Measurements from ENCODE around the gene TMEM61. TPM values are rescaled to one million over a fixed set of nuclear protein-coding genes. Genes with fewer than 3 reads are reported as not detected.

Gene TMEM61
- total RNA-seq, 1 donor from 2014 or later, result not detected

- intact Hi-C loops (cut with micrococcal nuclease), result no loop called here
Observed at GRCh38 chr1:54984131-54984842, 3.9 kb downstream of the TMEM61 start.

GRCh38 chr1:54985556-54985955 lies 5.1 kb downstream of the TMEM61 start:
- intact Hi-C loops (cut with micrococcal nuclease), result no loop called here

DNA sequence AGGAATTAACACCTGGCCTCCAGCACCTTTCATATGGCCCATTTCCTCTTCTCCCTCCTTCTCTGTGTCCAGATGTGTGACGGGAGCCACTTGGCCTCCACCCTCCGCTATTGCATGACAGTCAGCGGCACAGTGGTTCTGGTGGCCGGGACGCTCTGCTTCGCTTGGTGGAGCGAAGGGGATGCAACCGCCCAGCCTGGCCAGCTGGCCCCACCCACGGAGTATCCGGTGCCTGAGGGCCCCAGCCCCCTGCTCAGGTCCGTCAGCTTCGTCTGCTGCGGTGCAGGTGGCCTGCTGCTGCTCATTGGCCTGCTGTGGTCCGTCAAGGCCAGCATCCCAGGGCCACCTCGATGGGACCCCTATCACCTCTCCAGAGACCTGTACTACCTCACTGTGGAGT lies 5.6 kb downstream of the TMEM61 start:
- intact Hi-C loops (cut with micrococcal nuclease), result loop anchor here (2.0 kb wide), 1 partner anchor 19 kb away; no protein-coding TSS in a partner anchor

DNA sequence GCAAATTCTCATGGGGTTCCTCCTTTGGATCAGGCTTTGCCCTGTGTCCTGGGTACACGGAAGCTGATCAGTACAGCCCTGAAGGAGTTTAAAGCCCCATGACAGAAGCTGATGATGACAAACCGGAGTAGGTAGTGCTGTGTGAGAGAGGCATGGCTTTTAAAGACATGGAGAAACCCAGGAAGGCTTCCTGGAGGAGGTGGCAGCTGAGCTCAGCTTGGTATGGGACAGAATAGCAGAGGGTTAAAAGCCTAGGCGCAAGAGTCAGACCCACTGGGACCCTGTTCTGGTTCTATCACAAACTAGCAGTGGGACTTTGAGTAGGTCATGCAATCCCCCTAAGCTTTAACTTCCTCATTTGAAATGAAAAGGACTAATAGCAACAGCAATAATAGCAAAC lies 6.1 kb downstream of the TMEM61 start:
- intact Hi-C loops (cut with micrococcal nuclease), result loop anchor here (2.0 kb wide), 1 partner anchor 20 kb away; no protein-coding TSS in a partner anchor

- intact Hi-C loops (cut with micrococcal nuclease), result loop anchor here (2.0 kb wide), 1 partner anchor 21 kb away; no protein-coding TSS in a partner anchor
Observed at GRCh38 chr1:54987427-54987826, 7.0 kb downstream of the TMEM61 start.

- intact Hi-C loops (cut with micrococcal nuclease), result loop anchor here (2.0 kb wide), 1 partner anchor 21 kb away; no protein-coding TSS in a partner anchor
Observed at GRCh38 chr1:54987919-54988705, 7.7 kb downstream of the TMEM61 start.

DNA sequence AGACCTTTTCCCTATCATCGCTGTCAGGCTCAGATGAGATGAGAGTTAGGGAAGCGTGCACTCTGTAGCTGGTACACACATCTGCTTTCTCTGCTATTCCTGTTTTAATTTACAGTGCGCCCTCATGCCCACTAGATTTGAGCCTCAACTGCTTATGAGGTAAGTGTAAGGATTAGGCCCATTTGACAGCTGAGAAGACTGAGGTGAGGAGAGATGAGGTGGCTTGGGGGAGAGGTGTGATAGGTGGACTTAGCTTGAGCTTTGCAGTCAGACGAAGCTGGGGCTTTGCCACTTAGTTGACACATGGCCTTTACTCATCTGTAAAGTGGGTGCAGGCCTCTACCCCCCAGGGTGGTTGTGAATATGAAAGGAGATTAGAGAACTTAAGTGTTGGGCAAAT lies 8.5 kb downstream of the TMEM61 start:
- intact Hi-C loops (cut with micrococcal nuclease), result no loop called here

GRCh38 chr1:54989473-54989872 lies 9.0 kb downstream of the TMEM61 start:
- intact Hi-C loops (cut with micrococcal nuclease), result no loop called here

GRCh38 chr1:54989968-54990810 lies 9.8 kb downstream of the TMEM61 start:
- intact Hi-C loops (cut with micrococcal nuclease), result no loop called here

GRCh38 chr1:54990916-54991315 lies 10.5 kb downstream of the TMEM61 start:
- intact Hi-C loops (cut with micrococcal nuclease), result no loop called here

DNA sequence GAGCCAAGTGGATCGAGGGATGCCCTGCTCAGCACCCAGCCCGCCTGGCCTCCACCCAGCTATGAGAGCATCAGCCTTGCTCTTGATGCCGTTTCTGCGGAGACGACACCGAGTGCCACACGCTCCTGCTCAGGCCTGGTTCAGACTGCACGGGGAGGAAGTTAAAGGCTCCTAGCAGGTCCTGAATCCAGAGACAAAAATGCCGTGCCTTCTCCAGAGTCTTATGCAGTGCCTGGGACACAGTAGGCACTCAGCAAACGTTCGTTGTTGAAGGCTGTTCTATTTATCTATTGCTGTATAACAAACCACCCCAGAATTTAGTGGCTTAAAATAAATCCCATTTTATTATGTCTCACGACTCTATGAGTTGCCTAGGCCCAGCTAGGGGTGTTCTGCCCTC lies 11.5 kb downstream of the TMEM61 start:
- intact Hi-C loops (cut with micrococcal nuclease), result no loop called here

DNA sequence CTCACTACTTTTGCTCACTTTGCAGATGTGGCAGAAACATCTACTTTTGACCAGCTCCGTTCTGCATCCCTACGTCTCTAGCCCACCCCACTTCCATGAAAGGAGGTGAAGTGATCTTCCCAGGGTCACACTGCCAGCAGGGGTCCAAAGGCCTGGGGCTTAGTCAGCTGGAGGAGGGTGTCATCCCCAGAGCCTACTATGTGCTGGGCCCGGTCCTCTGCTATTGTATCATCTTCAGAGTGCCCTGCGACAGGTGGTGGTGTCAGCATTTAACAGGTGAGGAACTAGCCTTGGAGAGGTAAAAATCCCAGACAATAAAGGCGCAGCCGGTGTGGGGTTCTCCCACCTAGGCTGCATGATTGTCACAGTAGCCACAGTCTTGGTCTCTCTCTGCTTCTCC lies 12.7 kb downstream of the TMEM61 start:
- intact Hi-C loops (cut with micrococcal nuclease), result no loop called here

DNA sequence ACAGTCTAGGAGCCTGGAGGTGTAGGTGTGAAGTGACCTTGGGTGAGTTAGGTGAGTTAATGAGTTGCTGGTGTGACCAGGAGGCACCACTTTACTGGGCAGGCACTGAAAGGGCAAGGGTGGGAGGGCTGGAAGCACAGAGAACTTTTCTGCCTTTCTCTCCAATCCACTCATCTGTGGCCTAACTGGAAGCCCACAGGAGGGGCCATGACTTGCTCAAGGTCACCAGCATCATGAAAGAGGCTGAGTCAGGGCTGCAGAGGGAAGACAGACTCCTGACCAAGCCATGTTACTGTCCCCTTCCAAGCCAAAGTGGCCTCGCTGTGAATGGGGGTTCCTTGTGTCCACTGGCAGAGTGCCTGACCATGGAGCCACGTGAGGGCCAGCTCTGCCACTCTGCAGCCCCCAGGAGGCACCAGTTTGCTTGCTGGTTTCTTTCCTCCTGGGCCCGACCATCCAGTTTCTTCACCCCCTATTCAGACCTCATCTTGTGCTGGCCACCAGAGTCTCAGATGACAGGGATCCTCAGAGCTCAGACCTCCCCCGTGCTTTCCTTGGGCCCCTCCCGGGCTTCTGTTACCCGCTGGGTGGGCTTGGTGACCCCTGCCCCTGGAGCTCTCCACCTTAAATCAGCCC lies 14.0 kb downstream of the TMEM61 start:
- intact Hi-C loops (cut with micrococcal nuclease), result loop anchor here (1.0 kb wide), 1 partner anchor 108 kb away; no protein-coding TSS in a partner anchor

DNA sequence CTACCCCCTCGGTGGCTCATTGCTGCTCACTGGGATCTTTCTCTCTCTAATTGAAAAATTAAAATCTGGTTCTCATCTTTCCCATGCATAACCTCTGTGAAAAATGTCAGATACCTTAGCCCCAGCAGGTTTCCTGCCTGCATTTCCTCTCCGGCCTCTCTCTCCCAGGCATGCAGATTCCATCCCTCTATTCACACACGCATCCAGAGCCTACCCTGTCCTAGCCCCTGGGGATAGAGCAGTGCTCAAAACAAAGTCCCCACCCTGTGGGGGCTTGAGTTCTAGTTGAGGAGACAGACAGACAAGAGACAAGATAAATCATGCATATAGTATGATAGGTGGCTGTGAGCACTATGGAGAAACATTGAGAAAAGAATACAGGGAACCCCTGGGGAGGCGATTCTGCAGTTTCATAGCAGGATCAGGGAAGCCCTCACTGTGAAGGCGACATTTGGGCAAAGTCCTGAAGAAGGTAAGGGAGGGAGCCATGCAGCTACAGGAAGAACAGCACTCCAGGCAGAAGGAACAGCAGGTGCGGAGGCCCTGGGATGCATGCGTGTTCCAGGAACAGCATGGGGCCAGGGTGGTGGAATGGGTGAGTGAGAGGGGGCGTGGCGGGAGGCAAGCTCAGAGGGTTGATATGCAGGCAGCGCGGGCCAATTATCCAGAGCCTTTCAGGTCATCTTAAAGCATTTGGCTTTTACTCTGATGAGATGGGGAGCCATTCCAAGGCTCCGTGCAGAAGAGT lies 14.8 kb downstream of the TMEM61 start:
- intact Hi-C loops (cut with micrococcal nuclease), result no loop called here

GRCh38 chr1:54995835-54996234 lies 15.4 kb downstream of the TMEM61 start:
- intact Hi-C loops (cut with micrococcal nuclease), result loop anchor here (1.0 kb wide), 3 partner anchors 46 to 324 kb away; no protein-coding TSS in a partner anchor

DNA sequence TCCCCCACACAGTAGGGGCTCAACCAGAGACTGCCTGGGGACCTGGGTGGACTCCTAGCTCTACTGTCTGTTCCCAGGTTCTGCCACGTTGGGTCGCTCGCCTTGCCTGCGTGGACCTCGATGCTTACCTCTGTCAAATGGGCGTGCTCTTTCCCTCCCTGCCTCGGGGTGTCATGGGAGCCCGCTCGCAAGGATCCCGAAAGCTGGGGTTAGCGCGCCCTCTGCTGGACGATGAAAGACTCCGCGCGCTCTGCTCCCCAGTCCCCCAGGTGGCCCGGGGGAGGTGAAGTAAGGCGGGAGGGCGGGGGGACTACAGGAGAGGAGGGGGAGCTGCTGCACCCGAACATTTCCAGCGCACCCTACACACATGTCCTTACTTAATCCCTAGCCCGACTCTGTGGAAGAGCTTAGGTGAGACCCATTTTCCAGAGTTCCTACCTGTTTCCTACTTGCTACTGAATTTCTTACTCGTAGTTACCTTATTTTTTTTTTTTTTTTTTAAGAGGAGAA lies 16.0 kb downstream of the TMEM61 start:
- intact Hi-C loops (cut with micrococcal nuclease), result loop anchor here (1.0 kb wide), 3 partner anchors 46 to 324 kb away; no protein-coding TSS in a partner anchor

DNA sequence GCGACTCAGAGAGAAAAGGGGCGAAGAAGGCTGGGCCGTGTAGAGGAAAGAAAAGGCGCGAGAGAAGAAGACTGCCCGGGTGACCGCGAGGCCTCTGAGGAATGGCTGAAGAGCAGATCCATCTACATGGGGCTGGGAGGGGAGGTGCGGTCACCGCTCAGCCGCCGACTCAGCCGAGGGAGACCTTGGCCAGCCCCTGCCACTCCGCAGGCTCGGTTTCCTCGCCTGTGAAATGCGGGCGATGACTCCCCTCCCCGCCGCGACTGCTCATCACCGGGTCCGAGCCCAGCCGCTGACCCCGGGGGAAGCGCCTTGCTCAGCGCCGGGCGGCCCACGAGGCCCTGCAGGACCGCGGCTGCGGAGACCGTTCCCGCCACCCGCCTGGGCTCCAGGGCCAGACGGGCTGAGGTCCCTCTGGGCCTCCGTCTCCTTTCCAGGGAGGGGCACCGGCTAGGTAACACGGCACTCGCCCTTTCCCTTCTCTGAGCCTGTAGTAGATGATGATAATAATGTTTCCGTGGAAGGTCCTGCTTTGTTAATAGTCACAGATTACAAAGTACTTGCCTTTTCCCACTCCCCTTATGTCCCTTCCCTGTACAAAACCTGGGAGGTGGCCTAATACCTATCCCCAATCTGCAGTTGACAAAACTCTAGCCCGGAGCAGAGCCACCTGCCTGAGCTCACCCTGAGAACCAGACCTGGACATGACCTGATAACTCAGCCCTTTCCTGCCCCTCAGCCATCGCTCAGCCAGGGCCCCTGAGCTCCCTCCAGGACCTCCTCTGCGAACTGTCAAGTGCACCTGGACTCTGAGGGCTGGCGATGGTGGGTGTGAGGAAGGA lies 16.7 kb downstream of the TMEM61 start:
- intact Hi-C loops (cut with micrococcal nuclease), result loop anchor here (1.0 kb wide), 3 partner anchors 47 to 325 kb away; no protein-coding TSS in a partner anchor

DNA sequence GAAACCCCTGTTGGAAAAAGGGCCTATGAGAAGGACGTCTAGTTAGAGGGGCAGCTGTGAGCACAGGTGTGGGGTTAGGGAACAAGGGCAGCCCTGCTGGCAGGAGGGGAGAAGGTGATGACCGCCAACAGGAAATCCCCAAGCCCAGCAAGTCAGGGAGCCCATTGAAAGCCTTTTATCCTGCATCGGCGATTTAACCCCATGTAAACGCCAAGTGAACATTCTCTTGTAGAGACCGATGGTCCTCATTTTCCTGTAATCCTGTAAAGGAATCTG lies 17.2 kb downstream of the TMEM61 start:
- intact Hi-C loops (cut with micrococcal nuclease), result no loop called here

- intact Hi-C loops (cut with micrococcal nuclease), result no loop called here
Observed at GRCh38 chr1:54998100-54998499, 17.7 kb downstream of the TMEM61 start.

All from T-helper 1 cell treated with Interleukin-12 subunit alpha and Interleukin-12 subunit beta and Interleukin-4 antibody, amounts not matched to agents 30 ng/mL and 1 ng/mL, for 36 hours (primary cell).